HG03571 (cell line): ENCODE measurements around the gene RS1.

Experiments used
- ATAC-seq: cut with Tn5 transposase; IDR thresholded peaks from one replicate; pipeline ENCODE4 v1.9.1; 2021; ENCODE audit not compliant: unreplicated experiment

Gene RS1

DNA sequence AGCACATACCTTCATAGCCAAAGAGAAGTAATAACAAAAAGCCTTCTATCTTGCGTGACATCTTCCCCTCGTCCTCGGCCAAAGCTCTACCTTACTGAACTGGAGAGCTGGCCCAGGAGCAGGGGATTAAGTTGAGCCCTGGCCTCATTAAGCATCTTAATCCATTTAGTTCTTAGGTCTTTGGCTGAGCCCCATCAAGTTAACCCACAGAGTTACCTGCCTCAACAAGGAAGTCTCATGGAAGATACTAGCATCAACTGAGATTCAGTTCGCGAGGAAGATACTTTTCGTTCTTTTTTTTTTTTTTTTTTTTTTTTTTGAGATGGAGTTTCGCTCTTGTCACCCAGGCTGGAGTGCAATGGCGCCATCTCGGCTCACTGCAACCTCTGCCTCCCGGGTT, at the start of gene RS1:
RS1 (minus strand) TSS at position 101 of the 400 bp plus-strand sequence; CDS start at position 61, 40 bp downstream.
- ATAC-seq = no peak

DNA sequence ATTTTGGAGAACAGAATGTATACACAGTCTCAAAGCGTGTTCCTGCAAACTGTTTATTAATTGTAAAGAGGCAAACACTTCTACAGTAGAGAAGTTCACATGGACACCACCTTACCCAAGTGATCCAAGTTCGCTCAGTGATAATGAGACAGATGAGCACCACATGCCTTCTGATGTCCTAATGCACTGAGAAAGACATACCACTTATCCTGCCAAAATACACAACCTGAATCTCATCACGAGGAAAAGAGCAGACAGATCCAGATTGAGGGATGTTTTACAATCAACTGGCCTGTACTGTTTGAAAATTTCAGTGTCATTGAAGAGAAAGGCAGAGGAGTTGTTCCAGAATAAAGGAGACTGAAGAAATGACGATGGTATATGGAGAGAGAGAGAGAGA, 47.9 kb upstream of the RS1 start:
- ATAC-seq = no peak

DNA sequence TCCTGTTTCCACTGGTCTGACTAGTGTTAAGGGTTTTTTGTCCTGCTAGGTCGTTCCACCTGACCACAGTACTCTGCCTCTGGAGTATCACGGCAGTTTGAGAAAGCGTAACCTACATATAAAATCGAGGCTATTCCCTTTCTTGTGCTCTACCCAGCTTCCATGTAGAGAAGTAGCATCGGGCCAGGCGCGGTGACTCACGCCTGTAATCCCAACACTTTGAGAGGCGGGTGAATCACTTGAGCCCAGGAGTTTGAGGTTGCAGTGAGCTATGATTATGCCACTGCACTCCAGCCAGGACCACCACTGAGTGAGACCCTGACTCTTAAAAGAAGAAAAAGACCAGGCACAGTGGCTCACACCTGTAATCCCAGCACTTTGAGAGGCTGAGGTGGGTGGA, 43.0 kb upstream of the RS1 start:
- ATAC-seq = no peak

DNA sequence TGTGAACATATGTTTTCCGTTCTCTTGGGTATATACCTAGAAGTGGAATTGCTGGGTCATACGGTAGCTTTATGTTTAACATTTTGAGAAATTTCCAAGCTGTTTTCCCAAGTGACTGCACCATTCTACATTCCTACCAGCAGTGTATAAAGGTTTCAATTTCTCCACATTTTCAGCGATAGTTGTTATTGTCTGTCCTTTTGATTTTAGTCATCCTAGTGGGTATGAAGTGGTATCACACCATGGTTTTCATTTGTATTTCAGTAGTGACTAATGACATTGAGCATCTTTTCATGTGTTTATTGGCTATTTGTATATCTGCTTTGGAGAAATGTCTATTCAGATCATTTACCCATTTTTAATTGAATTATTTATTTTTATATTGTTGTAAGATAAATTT, 37.9 kb upstream of the RS1 start:
- ATAC-seq = no peak

DNA sequence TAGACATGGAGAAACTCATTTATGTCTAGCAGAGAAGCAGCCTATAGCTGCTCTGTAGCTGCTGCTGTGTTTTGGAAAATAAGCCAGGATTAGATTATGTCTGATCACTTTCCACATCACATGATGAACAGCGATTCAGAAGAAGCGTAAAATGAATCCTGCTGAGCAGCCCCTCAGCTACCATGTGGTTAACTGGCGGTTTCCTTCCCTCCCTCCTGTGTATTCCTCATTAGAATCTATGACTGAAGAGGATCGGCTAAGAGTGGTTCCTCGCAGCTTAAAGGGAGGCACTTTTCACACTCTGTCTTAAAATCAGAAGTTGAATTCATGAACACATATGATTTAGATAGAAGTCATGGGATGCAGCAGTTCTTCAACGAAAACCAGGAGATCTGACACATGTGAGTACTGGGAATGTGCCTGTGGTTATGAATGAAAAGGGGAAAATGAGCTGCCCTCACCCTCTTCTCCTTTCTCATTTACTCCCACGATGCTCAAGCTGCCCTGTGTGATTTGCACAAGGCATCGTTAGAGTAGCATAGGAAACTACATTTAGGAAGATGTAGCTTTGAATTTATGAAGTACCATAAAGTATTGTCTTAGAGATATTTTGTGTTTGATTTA, 35.6 kb upstream of the RS1 start, which contains the start of gene PPEF1:
PPEF1 (plus strand) TSS at position 220 of the 624 bp plus-strand sequence; CDS start at position 356, 136 bp downstream.
- no peak for ATAC-seq

DNA sequence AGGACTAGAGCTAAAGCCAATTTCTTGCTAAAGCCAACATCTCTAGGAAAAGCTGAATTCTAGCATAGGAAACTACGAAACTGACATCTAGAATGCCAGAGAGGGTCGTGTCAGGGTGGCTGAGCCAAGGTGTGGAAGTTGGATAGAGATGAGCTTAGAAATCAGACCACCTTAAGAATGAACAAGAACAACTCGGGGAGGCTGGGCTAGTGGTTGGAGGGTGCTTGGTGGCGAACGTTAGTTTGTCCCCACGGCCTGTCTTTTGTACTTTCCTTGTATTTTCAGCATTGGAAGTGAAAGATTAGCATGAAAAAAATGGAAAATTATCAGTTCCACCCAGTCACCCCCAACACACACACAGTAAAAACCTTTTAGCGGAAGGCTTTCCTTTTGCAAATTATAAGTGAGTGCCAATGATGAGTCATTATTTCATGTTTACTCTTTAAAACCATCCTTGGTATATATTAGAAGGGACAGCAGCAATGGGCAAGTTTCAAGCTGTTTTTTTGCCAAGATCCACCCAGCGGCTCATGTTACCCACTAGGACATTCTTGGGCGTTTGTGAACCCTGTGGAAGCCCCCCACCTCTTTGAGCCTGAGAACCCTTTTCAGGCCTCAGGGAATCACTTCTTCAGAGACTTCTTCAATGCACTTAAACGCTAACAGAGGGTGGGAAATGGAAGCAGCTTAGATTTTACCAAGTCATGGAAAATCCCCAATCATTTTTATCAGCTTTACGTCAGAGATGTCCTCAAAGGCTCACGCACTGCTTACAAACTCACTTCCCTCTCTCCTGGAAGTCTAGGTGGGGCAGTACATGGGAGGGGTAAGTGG, 30.7 kb upstream of the RS1 start:
- no peak for ATAC-seq

DNA sequence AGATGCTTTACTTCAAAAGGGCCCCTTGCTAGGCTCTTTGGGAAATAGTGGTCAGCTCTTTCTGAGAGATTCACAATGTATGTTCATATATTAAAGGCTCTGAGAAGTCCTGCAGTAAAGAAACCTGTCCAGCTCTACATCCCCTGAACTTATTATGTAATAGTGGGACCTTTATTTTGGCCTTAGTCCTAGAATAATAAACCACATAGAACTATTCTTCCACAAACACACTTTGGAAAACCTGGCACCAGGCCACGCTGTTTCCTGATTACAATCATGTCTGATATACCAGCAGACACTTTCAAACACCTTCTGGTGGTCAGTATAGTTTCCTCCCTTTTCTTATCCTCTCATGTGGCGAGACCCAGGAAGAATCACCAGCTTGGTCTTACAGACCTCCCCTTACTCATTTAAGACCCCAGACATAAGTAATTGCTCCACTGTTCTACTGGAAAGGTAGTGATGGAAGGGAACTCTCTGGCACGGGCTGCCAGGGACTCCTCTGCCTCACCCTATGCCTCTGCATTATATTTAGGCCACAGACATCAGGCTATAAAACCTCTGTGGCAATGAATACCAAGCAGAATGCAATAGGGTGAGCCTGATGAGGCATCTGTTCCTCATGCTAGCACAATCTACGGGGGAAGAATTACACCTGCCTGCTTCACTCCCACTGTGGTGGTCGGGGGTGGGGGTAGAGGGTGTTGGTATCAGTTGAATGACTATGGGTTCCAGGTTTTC, 29.9 kb upstream of the RS1 start:
- no peak for ATAC-seq

DNA sequence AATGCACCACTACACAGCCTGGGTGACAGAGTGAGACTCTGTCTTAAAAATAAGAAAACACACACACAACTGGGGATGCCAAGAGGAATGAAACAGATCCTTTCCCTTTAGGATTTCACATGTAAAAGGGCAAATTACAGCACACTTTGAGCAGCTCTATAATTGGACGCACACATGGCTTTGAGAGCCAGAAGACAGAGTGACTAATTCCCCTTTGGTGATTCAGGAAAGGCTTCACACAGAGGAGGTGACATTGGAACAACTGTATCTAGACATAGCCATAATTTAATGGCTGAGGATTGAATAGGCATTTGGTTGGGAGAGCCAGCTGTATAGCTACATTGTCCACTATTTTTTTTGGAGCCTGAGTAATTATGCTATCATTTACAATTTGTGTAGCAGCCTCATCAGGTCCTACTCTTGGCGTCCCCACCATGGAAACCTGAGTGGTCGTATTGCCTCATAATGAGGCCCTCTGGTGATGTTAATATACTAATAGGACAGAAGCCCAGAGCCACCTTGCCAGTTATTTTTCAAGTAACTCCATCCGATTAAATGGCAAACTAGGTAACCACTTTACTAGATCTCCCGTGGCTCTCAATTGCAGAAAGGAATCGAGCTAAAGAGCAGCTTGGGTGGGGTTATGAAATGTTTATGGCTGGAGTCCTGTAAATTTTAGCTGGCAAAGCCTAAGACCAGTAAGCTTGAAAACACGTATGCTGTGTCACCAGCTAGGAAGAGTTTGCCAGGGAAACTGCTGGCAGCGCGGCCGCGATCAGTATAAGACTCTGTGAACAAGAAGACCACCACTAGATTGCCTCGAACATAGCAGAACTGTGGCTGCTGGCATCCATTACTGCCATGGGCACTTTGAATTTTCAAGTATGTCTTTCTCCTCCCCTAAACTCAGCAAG, 27.1 kb upstream of the RS1 start:
- ATAC-seq = no peak

GRCh38 chrX:18696653-18697052, 24.7 kb upstream of the RS1 start:
- no peak for ATAC-seq

GRCh38 chrX:18692541-18692940, 20.6 kb upstream of the RS1 start:
- no peak for ATAC-seq

DNA sequence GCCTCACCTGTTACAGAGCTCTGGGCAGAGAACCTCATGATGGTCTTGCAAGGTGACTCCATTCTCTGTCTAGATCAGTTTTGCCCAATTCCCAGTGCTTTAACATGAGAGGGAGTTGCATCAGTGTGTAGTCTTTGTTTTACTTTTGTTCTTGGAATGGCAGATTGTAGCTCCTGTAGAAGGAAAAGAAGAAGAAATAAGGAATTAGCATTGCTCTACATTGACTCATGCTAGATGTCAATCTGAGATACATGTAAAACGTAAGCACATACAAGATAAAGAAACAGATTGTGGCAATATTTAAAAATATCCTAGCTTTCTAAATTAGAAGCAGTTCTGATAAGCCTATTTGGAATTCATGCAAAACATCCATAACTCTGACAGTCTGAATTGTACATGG, 19.5 kb upstream of the RS1 start:
- no peak for ATAC-seq

DNA sequence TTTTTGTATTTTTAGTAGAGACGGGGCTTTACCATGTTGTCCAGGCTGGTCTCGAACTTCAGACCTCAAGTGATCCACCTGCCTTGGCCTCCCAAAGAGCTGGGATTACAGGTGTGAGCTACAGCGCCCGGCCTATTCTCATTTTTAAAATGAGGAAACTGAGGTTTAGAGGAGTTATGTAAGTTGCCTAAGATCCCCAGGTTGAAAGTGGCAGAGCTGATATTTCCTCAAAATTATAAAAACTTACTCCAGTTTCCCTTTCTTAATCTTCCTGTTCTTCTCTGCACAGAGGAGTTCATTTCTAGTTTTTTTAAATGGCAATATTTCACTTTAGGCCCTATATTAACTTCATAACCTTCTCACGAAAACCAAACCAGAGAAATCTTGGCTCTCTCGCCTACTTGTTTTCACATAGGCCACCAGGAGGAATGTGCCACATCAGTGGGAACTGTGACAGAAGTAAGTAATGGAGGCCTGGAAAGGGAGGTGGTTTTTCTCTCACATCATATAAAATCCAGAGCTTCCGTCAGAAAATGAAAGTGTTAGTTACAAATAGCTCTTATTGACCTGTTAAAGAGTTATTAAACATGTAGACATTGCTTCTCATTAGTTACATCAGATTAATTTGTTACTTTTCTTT, 16.1 kb upstream of the RS1 start:
- ATAC-seq = no peak

GRCh38 chrX:18682979-18683387, 11.1 kb upstream of the RS1 start:
- no peak for ATAC-seq

DNA sequence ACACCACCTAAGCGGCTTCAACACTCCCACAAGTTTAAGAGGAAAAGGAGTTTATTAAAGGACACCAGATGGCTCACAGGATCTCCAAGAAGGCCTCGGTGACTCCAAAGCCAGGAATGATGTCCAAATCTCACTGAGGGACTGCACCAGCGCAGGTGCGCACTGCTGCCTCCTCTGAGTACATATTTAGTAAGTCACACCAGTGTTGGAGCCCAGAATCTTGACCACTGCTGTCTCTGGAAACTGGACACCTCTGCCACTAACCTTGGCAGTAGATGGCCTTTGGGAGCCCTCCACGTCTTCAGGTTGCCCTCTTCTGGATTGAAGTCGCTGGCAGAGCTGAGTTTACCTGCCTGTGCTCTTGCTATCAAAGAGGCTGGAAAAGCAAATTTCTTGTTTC, 10.1 kb upstream of the RS1 start:
- no peak for ATAC-seq

GRCh38 chrX:18677161-18677869, 5.4 kb upstream of the RS1 start:
- no peak for ATAC-seq

DNA sequence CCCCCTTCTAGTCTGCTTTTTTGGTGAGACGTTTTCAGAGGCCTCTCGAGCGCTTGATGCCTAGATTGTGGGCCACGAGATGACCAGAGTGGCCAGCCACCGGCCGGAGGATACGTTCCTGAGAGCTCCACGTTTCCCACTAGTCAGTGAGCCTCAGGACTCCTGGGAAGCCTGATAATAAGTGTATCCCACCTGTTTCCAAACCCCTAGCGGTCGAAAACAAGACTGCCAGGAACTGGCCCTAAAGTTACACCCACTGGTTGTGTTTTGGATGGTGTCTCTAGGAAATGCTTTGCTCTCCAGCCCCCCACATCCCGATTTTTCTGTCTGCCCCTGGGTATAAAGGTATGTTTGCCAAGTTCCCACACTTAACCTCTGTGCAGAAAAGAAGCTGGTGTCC, 4.6 kb upstream of the RS1 start:
- ATAC-seq = no peak

DNA sequence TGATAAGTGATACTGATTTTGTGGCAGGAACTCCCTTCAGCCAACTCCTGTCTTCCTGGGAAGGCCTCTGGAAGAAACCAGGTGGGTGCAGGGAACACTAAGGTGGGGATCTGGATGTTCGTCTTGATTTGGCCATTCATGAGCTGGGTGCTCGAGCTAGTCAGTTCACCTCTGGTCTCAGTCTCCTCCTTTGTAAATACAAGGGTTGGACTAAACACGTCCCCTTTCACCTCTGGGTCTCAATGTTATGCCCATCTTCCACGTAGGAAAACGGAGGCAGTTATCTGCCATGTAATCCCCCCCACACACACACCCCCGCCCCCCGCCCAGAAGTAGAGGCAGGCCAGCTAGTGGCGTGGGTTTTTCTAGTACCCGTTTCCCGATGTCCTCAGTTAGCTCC, 4.1 kb upstream of the RS1 start:
- ATAC-seq = no peak

DNA sequence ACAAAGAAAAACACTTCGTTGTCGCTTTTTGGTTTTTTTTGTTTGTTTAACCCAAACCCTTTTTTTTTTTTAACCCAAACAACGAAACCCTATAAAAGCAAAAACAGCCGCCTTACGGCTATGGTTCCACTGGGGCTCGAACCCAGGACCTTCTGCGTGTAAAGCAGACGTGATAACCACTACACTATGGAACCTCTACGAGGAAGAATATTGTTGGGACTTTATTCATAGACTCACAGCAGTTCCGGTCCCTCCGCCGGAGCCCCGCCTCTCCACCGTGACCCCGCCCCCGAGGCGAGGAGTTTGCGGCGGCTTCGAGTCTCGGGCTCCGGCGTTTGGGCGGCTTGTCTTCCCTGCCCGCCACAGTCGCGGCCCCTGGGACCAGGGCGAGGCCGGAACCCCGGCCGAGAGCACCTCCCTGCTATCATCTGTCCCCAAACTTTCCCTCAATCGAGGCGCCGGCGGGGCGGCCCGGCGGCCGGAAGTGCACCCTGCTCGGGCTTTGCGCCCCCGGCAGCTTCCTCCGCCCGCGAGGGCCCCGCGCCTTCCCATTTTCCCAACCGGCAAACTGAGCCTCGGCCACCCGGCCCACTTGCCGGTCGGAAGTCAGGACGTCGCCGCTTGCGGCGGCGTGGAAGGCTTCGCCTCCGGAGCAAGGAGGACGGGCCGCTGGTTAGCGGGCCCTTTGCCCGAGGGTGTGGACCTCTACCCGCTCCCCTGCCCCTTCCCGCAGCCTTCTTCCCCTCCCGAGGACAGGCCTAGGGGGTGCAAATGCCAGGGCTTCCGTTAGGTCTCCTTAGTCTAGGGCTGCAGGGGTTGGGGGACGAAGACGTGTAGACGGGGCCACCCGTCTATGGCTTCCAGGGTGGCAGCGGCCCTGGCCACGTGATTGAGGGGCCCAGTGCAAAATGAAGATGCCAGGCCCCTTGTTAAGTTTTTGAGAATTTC, 3.2 kb upstream of the RS1 start:
- peak; percentile 88 for ATAC-seq

- ATAC-seq = peak; percentile 34
These were observed 2.5 kb upstream of the RS1 start for GRCh38 chrX:18674417-18674787.
